ENCODE measurements around the gene SYT9. TPM values are rescaled to one million over a fixed set of nuclear protein-coding genes. Genes with fewer than 3 reads are reported as not detected.

SYT9 gene
- total and polyA plus RNA-seq, 4 donors: 0.05 to 5.4 (median 2.6) TPM

DNA sequence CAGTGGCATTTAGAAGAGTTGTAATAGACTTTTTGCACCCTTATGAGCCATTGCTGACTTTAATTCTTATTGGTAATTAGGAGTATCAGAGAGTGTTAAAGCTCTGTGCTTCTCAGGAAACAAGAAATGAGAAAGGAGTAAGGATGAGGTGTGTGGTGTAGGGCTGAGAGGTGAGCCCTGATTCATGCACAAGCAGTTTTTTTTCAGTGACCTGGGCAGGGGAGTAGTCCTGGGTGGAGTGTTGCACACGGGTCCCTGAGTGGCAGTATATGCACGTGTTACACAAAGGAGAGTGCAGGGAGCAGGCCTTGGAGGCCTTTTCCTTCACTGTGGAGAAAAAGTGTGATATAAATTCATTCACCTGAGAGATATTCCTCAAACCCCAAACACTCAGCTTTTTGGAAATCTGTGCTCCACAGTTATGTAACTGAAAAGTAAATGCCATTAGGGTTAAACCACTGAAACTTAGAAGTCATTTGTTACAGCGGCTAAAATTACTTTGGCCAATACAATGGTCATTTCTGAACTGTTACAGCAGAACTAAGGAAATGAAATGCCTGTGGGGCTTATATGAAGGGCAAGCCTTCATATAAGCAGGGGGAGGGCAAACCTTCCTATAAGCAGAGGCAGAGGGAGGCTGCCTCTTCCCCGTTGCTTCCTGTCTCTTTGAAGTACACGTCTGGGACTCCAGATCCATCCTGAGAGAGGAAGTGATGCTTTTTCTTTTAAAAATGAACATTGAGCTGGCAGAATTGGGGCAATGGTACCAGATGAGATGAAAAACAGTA is 171.0 kb downstream of the SYT9 start:
- DNase-seq (ENCODE audit: low spot score): no peak
- Histone ChIP-seq H3K9me3 (ENCODE audit: control insufficient read depth in 4 of 4, low read length in 3 of 4) (no peaks in the 10 kb centered on the region), H3K27me3 (ENCODE audit: control insufficient read depth in 4 of 4, insufficient read depth in 4 of 4, low read length in 3 of 4) (no peaks in the 10 kb centered on the region), H3K36me3 (ENCODE audit: control insufficient read depth in 4 of 4, insufficient read depth in 3 of 4, low read depth in 1 of 4, low read length in 3 of 4) (peaks cover 0 to 1% (median 0%) of the 10 kb centered on the region in 4 donors), H3K27ac (ENCODE audit: low read depth in 1 of 2, low read length in 2 of 2) (no peak overlapping the region), H3K4me3 (ENCODE audit: low read depth in 1 of 3, low read length in 3 of 3) (no peak overlapping the region), H3K4me1 (ENCODE audit: control insufficient read depth in 4 of 4, insufficient read depth in 4 of 4, low read length in 3 of 4) (no peaks in the 10 kb centered on the region), H3K9ac (ENCODE audit: low read depth in 1 of 2, low read length in 2 of 2) (no peak overlapping the region)
- 71% methylated on average over 5 of the region's 5 CpGs for WGBS
- TF ChIP-seq, protein P1, sequence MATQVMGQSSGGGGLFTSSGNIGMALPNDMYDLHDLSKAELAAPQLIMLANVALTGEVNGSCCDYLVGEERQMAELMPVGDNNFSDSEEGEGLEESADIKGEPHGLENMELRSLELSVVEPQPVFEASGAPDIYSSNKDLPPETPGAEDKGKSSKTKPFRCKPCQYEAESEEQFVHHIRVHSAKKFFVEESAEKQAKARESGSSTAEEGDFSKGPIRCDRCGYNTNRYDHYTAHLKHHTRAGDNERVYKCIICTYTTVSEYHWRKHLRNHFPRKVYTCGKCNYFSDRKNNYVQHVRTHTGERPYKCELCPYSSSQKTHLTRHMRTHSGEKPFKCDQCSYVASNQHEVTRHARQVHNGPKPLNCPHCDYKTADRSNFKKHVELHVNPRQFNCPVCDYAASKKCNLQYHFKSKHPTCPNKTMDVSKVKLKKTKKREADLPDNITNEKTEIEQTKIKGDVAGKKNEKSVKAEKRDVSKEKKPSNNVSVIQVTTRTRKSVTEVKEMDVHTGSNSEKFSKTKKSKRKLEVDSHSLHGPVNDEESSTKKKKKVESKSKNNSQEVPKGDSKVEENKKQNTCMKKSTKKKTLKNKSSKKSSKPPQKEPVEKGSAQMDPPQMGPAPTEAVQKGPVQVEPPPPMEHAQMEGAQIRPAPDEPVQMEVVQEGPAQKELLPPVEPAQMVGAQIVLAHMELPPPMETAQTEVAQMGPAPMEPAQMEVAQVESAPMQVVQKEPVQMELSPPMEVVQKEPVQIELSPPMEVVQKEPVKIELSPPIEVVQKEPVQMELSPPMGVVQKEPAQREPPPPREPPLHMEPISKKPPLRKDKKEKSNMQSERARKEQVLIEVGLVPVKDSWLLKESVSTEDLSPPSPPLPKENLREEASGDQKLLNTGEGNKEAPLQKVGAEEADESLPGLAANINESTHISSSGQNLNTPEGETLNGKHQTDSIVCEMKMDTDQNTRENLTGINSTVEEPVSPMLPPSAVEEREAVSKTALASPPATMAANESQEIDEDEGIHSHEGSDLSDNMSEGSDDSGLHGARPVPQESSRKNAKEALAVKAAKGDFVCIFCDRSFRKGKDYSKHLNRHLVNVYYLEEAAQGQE (IDR thresholded peaks at IDR 0.05): no peak
- TF ChIP-seq FOXA1 (IDR thresholded peaks at IDR 0.05) (no peak), FOXA2 (IDR thresholded peaks at IDR 0.05) (no peak), YY1 (IDR thresholded peaks at IDR 0.05) (no peak), SP1 (IDR thresholded peaks at IDR 0.05) (no peak), TAF1 (conservative IDR thresholded peaks at IDR 0.05) (no peak), RXRA (IDR thresholded peaks at IDR 0.05) (no peak), JUND (IDR thresholded peaks at IDR 0.05) (no peak)
- TF ChIP-seq, protein P2, sequence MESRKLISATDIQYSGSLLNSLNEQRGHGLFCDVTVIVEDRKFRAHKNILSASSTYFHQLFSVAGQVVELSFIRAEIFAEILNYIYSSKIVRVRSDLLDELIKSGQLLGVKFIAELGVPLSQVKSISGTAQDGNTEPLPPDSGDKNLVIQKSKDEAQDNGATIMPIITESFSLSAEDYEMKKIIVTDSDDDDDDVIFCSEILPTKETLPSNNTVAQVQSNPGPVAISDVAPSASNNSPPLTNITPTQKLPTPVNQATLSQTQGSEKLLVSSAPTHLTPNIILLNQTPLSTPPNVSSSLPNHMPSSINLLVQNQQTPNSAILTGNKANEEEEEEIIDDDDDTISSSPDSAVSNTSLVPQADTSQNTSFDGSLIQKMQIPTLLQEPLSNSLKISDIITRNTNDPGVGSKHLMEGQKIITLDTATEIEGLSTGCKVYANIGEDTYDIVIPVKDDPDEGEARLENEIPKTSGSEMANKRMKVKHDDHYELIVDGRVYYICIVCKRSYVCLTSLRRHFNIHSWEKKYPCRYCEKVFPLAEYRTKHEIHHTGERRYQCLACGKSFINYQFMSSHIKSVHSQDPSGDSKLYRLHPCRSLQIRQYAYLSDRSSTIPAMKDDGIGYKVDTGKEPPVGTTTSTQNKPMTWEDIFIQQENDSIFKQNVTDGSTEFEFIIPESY (IDR thresholded peaks at IDR 0.05): no peak
- TF ChIP-seq, protein P3, sequence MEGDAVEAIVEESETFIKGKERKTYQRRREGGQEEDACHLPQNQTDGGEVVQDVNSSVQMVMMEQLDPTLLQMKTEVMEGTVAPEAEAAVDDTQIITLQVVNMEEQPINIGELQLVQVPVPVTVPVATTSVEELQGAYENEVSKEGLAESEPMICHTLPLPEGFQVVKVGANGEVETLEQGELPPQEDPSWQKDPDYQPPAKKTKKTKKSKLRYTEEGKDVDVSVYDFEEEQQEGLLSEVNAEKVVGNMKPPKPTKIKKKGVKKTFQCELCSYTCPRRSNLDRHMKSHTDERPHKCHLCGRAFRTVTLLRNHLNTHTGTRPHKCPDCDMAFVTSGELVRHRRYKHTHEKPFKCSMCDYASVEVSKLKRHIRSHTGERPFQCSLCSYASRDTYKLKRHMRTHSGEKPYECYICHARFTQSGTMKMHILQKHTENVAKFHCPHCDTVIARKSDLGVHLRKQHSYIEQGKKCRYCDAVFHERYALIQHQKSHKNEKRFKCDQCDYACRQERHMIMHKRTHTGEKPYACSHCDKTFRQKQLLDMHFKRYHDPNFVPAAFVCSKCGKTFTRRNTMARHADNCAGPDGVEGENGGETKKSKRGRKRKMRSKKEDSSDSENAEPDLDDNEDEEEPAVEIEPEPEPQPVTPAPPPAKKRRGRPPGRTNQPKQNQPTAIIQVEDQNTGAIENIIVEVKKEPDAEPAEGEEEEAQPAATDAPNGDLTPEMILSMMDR (IDR thresholded peaks at IDR 0.05; ENCODE audit: low read depth, low read length, missing input control): no peak

DNA sequence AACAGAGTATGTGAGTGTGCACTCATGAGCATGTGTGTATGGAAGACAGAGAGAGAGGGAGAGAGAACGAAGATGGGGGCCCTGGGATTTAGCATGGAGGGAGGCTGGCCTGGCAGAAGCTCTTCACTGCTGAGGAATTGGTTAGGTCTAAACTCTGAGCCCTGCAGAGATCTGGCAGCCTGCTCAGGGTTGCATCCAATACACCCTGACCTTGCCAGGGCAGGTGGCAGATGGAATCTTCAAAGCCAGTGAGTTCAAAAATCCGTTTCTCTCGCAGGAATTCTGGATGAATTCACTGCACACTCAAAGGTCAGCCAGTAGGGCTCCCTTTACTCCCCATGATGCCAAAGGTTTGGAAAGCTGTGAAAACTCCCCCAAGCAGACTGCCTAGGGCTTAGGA is 172.2 kb downstream of the SYT9 start:
- no peak overlapping the region for H3K4me3 ChIP-seq (ENCODE audit: low read depth in 1 of 3, low read length in 3 of 3)
- DNase-seq (ENCODE audit: low spot score): no peak
- WGBS: 77% methylated on average over 3 of the region's 3 CpGs

More for the DNA sequence above, 172.2 kb downstream of the SYT9 start:
- no peak for TF ChIP-seq TAF1 (conservative IDR thresholded peaks at IDR 0.05)
- TF ChIP-seq, protein P3 (IDR thresholded peaks at IDR 0.05; ENCODE audit: low read depth, low read length, missing input control): no peak
- no peak for TF ChIP-seq HNF4A (conservative IDR thresholded peaks at IDR 0.05)
- TF ChIP-seq, protein P4, sequence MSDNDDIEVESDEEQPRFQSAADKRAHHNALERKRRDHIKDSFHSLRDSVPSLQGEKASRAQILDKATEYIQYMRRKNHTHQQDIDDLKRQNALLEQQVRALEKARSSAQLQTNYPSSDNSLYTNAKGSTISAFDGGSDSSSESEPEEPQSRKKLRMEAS (IDR thresholded peaks at IDR 0.05): no peak
- no peak for TF ChIP-seq HNF4G (IDR thresholded peaks at IDR 0.05)
- no peak for TF ChIP-seq JUND (IDR thresholded peaks at IDR 0.05)
- no peak for TF ChIP-seq RAD21 (IDR thresholded peaks at IDR 0.05)
- TF ChIP-seq, protein P1 (IDR thresholded peaks at IDR 0.05): no peak
- TF ChIP-seq EGR1 (IDR thresholded peaks at IDR 0.05; ENCODE audit: low read depth in 2 of 2): no peak
- TF ChIP-seq SP1 (IDR thresholded peaks at IDR 0.05): no peak
- no peak for TF ChIP-seq FOXA2 (IDR thresholded peaks at IDR 0.05)
- TF ChIP-seq, protein P5, sequence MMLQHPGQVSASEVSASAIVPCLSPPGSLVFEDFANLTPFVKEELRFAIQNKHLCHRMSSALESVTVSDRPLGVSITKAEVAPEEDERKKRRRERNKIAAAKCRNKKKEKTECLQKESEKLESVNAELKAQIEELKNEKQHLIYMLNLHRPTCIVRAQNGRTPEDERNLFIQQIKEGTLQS (IDR thresholded peaks at IDR 0.05): no peak
- TF ChIP-seq NR2F2 (IDR thresholded peaks at IDR 0.05): no peak
- TF ChIP-seq YY1 (IDR thresholded peaks at IDR 0.05): no peak
- TF ChIP-seq RXRA (IDR thresholded peaks at IDR 0.05): no peak
- Histone ChIP-seq H3K4me1 (ENCODE audit: control insufficient read depth in 4 of 4, insufficient read depth in 4 of 4, low read length in 3 of 4) (no peaks in the 10 kb centered on the region), H3K9ac (ENCODE audit: low read depth in 1 of 2, low read length in 2 of 2) (no peak overlapping the region), H3K27me3 (ENCODE audit: control insufficient read depth in 4 of 4, insufficient read depth in 4 of 4, low read length in 3 of 4) (no peaks in the 10 kb centered on the region), H3K27ac (ENCODE audit: low read depth in 1 of 2, low read length in 2 of 2) (no peak overlapping the region), H3K9me3 (ENCODE audit: control insufficient read depth in 4 of 4, low read length in 3 of 4) (no peaks in the 10 kb centered on the region), H3K36me3 (ENCODE audit: control insufficient read depth in 4 of 4, insufficient read depth in 3 of 4, low read depth in 1 of 4, low read length in 3 of 4) (peaks cover 0 to under 1% (median 0%) of the 10 kb centered on the region in 4 donors)

Measured in liver (tissue), 9 donors.